ENCODE data around the gene IGFL2. TPM values are rescaled to one million over a fixed set of nuclear protein-coding genes. Genes with fewer than 3 reads are reported as not detected.

The IGFL2 gene
- total and polyA plus RNA-seq, 2 of the 4 experiments (the other 2 are of a cell fraction) = not detected

DNA sequence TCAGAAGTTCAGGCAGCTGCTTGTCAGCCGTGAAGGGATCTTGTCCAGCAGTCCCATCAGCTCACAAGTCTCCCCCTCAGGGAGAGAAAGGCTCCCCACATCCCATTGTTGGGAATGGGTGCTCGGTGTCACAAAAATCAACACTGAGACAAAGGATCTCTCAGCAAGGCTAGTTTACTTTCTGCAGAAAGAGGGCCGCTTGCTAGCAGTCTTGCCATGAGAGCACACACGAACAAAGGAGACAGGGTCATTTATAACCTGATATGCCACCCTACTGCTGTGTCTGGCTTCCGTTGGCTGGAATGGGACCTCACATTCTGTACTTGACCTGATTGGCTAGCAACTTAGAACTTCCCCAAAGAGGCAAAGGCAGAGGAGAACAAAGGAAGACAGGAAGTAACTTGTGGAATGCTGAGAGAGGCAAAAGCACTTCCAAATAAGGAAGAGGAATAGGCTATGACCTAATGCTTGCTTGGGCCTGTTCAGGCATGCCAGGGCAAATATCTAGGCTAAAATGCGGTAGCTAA is 14.9 kb upstream of the IGFL2 start:
- Histone ChIP-seq H4K8ac (ENCODE audit: low read depth in 2 of 2, low read length in 2 of 2) (peak overlapping the region; percentile 93 to 97), H3K9me3 (ENCODE audit: control insufficient read depth, insufficient read depth, low read length) (no peaks in the 10 kb centered on the region), H3K9me1 (ENCODE audit: insufficient read depth, low read length) (no peaks in the 10 kb centered on the region; the same call in 1 of the 2 replicates), H2BK20ac (ENCODE audit: low read depth, low read length) (peak overlapping the region; percentile 99), H4K5ac (ENCODE audit: low read depth, low read length) (peak overlapping the region; percentile 92), H2AK5ac (ENCODE audit: low read depth, low read length) (peak overlapping the region; percentile 99), H3K9ac (ENCODE audit: low read depth, low read length) (peak overlapping the region; percentile 66), H3K79me1 (ENCODE audit: low read depth in 1 of 2, low read length in 2 of 2) (peaks cover 0 to 11% of the 10 kb centered on the region in 2 experiments; a peak in 2 of 4 replicates), H3K4me1 (ENCODE audit: control insufficient read depth, insufficient read depth, low read length) (peaks cover 14% of the 10 kb centered on the region), H3K56ac (ENCODE audit: extremely low read depth, insufficient read depth, low read length) (peak overlapping the region; percentile 80), H4K20me1 (ENCODE audit: insufficient read depth, low read length) (no peaks in the 10 kb centered on the region), H2AFZ (replicated peaks; ENCODE audit: low read length, poor library complexity) (peak overlapping the region; percentile 75), H2BK120ac (ENCODE audit: low read depth, low read length) (peak overlapping the region; percentile 95), H3K36me3 (ENCODE audit: control insufficient read depth, insufficient read depth, low read length) (no peaks in the 10 kb centered on the region), H3K4me2 (ENCODE audit: low read depth, low read length) (peak overlapping the region; percentile 62; the same call in 1 of the 2 replicates), H2AK9ac (replicated peaks; ENCODE audit: low read depth, low read length, poor library complexity) (peak overlapping the region; percentile 76), H3K18ac (ENCODE audit: low read depth, low read length) (peak overlapping the region; percentile 97), H3K14ac (replicated peaks; ENCODE audit: low read depth, low read length) (peak overlapping the region; percentile 100), H2BK15ac (ENCODE audit: low read depth, low read length) (peak overlapping the region; percentile 98; the same call in 2 of the 3 replicates), H3K4ac (ENCODE audit: low read depth, low read length) (peak overlapping the region; percentile 96), H3K23ac (ENCODE audit: low read depth, low read length) (peak overlapping the region; percentile 99), H3K27me3 (ENCODE audit: control insufficient read depth, insufficient read depth, low read length) (no peaks in the 10 kb centered on the region; the same call in 1 of the 2 replicates), H2BK5ac (ENCODE audit: low read depth, low read length, poor library complexity, severe bottlenecking) (peak overlapping the region; percentile 100), H3K4me3 (ENCODE audit: insufficient read depth, low read depth, low read length) (peak overlapping the region; percentile 28; the same call in 1 of the 2 replicates), H4K91ac (ENCODE audit: insufficient read depth, low read depth, low read length) (peak overlapping the region; percentile 99), H3K27ac (ENCODE audit: insufficient read depth, low read length) (peak overlapping the region; percentile 92)
- ChIA-PET POLR2A (ENCODE audit: unreplicated experiment) (no interaction called here), CTCF (no interaction called here)
- TF ChIP-seq MXI1 (IDR thresholded peaks at IDR 0.05; ENCODE audit: borderline replicate concordance, low read depth, low read length) = no peak
- no peak for TF ChIP-seq FOS (IDR thresholded peaks at IDR 0.05; ENCODE audit: low read depth, low read length)
- no peak for TF ChIP-seq SMC3 (IDR thresholded peaks at IDR 0.05; ENCODE audit: low read depth, low read length)
- peak; percentile 69; the same call in 1 of the 2 replicates for TF ChIP-seq POLR2A (IDR thresholded peaks at IDR 0.05; ENCODE audit: low read depth, low read length)
- no peak for TF ChIP-seq NFE2L2 (IDR thresholded peaks at IDR 0.05; ENCODE audit: low read depth, low read length)
- TF ChIP-seq MAFK (IDR thresholded peaks at IDR 0.05; ENCODE audit: low read depth, low read length) = peak; percentile 74
- TF ChIP-seq RCOR1 (IDR thresholded peaks at IDR 0.05; ENCODE audit: insufficient replicate concordance, low read length) = no peak
- TF ChIP-seq, protein P1, sequence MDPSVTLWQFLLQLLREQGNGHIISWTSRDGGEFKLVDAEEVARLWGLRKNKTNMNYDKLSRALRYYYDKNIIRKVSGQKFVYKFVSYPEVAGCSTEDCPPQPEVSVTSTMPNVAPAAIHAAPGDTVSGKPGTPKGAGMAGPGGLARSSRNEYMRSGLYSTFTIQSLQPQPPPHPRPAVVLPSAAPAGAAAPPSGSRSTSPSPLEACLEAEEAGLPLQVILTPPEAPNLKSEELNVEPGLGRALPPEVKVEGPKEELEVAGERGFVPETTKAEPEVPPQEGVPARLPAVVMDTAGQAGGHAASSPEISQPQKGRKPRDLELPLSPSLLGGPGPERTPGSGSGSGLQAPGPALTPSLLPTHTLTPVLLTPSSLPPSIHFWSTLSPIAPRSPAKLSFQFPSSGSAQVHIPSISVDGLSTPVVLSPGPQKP (IDR thresholded peaks at IDR 0.05; ENCODE audit: borderline replicate concordance, low read depth, low read length) = no peak
- intact Hi-C loops (cut with micrococcal nuclease) = no loop called here
- ATAC-seq (ENCODE audit: low read depth) (peak; percentile 73), DNase-seq (peak; percentile 97)
- WGBS, 2 experiments (ENCODE audit: extremely low coverage in 2 of 2, insufficient read length in 1 of 2) = 100% methylated on average over 1 of the region's 6 CpGs; no CpG with 5 or more reads in 1 of the 2 experiments
- dilution Hi-C loops (cut with HindIII; ENCODE audit: low sequenced_read_pairs, unreplicated experiment) = no loop called here
- BruUV-seq (replicated peaks) = no TSS peak
- in situ Hi-C loops (cut with MboI; ENCODE audit: low sequenced_read_pairs) = no loop called here

Measured in IMR-90 (cell line).